Measurements from ENCODE around the gene OXTR. TPM values are rescaled to one million over a fixed set of nuclear protein-coding genes. Genes with fewer than 3 reads are reported as not detected.

The OXTR gene
- total and polyA plus RNA-seq, 8 donors, result 0.05 to 2.4 (median 0.24) TPM

GRCh38 chr3:8734908-8735307 is 34.5 kb downstream of the OXTR start:
- Histone ChIP-seq H3K27ac (no peak overlapping the region), H3K27me3 (no peaks in the 10 kb centered on the region), H3K4me1 (no peaks in the 10 kb centered on the region), H3K9me3 (no peaks in the 10 kb centered on the region), H3K4me3 (no peak overlapping the region), H3K36me3 (no peaks in the 10 kb centered on the region)
- no peak for DNase-seq
- TF ChIP-seq CTCF (IDR thresholded peaks at IDR 0.05), result no peak
- no peak for FAIRE-seq
- 94 to 97% methylated on average over 1 of the region's 1 CpG for WGBS, 2 donors
- intact Hi-C loops (cut with DNase I), result no loop called here
- ATAC-seq, result no peak

DNA sequence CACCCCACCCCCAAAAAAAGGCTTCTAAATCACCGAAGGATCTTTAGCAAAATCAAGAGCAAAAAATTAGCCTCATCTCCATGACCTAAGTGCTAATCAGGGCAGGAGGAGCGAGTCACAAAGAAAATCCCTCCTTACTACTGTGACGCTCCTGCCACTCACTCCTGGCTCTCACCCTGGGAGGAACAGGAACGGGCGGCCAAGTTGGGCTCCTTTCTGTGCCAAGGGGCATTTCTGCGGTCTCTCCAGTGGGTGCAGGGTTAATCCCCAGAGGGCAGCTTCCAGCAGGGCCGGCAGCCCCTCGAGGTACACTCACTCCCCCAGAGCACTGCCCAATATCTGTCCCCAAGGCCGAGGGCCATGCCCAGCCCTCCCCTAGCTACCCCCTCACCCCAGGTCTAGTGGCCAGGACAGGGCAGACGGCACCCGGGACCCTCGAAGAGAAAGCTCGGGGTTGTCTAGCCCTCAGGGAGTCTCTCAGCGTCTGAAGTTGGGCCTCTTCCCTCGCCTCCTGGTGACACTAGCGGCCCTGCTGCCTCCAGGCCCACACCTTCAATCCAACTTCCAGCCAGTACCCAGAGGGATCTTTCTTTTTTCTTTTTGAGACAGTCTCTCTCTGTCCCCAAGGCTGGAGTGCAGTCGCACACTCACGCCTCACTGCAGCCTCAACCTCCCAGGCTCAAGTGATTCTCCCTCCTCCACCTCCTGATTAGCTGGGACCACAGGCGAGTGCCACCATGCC is 35.1 kb downstream of the OXTR start:
- intact Hi-C loops (cut with DNase I), result no loop called here
- ATAC-seq, result no peak
- no peaks in the 10 kb centered on the region for H3K4me1 ChIP-seq
- 77 to 88% methylated on average over 18 to 19 of the region's 19 CpGs for WGBS, 2 donors
- no peaks in the 10 kb centered on the region for H3K36me3 ChIP-seq
- H3K4me3 ChIP-seq, result no peak overlapping the region
- no peaks in the 10 kb centered on the region for H3K9me3 ChIP-seq
- FAIRE-seq, result no peak
- TF ChIP-seq CTCF (IDR thresholded peaks at IDR 0.05), result no peak
- H3K27me3 ChIP-seq, result no peaks in the 10 kb centered on the region
- DNase-seq, result no peak
- H3K27ac ChIP-seq, result no peak overlapping the region

GRCh38 chr3:8733332-8734094 is 35.9 kb downstream of the OXTR start, which contains the start of gene CAV3:
CAV3 (plus strand) TSS chr3:8733802; CDS start chr3:8733877, 75 bp downstream.
- no peak within 1 kb of the TSS for H3K4me3 ChIP-seq
- 70 to 79% methylated on average over 23 of the region's 23 CpGs for WGBS, 2 donors
- no peaks in the 10 kb centered on the region for H3K4me1 ChIP-seq
- intact Hi-C loops (cut with DNase I), result no loop called here
- no peaks in the 10 kb centered on the region for H3K27me3 ChIP-seq
- H3K36me3 ChIP-seq, result no peaks in the 10 kb centered on the region
- no peak for DNase-seq
- no peak for TF ChIP-seq CTCF (IDR thresholded peaks at IDR 0.05)
- no peak for ATAC-seq
- FAIRE-seq, result no peak
- no peak within 1 kb of the TSS for H3K27ac ChIP-seq
- H3K9me3 ChIP-seq, result no peaks in the 10 kb centered on the region

- intact Hi-C loops (cut with DNase I), result no loop called here
- no peak for FAIRE-seq
These were observed 37.0 kb downstream of the OXTR start for GRCh38 chr3:8732413-8732812.

More at GRCh38 chr3:8732413-8732812, 37.0 kb downstream of the OXTR start:
- H3K4me1 ChIP-seq, result no peaks in the 10 kb centered on the region
- no peaks in the 10 kb centered on the region for H3K9me3 ChIP-seq
- no peaks in the 10 kb centered on the region for H3K27me3 ChIP-seq
- no peak overlapping the region for H3K27ac ChIP-seq
- no peaks in the 10 kb centered on the region for H3K36me3 ChIP-seq
- DNase-seq, result no peak
- H3K4me3 ChIP-seq, result no peak overlapping the region
- ATAC-seq, result no peak
- WGBS, 2 donors, result 60 to 71% methylated on average over 4 of the region's 4 CpGs
- no peak for TF ChIP-seq CTCF (IDR thresholded peaks at IDR 0.05)
